ENCODE measurements around the gene SLC5A2.
A peak's percentile ranks its signal among the peaks of the same experiment; 100 is the strongest.

SLC5A2 gene

GRCh38 chr16:31486045-31486444 is 3.1 kb downstream of the SLC5A2 start:
- no peak for TF ChIP-seq YY1 (IDR thresholded peaks at IDR 0.05; ENCODE audit: insufficient read depth, insufficient read length)
- TF ChIP-seq SUZ12 (IDR thresholded peaks at IDR 0.05; ENCODE audit: extremely low read depth, insufficient read depth, insufficient read length) = no peak
- TF ChIP-seq ZNF274 (IDR thresholded peaks at IDR 0.05; ENCODE audit: low read depth, low read length) = no peak
- DNase-seq (ENCODE audit: low read depth, low spot score) = no peak
- Histone ChIP-seq H3K9me3 (ENCODE audit: insufficient read depth, low read length) (no peaks in the 10 kb centered on the region), H3K4me3 (ENCODE audit: insufficient read length, low read depth) (no peak overlapping the region), H3K4me1 (ENCODE audit: insufficient read depth, insufficient read length) (peaks cover 11% of the 10 kb centered on the region), H3K36me3 (ENCODE audit: insufficient read depth, insufficient read length, low read length) (peaks cover 18% of the 10 kb centered on the region), H3K27me3 (ENCODE audit: insufficient read depth, insufficient read length) (peaks cover 55% of the 10 kb centered on the region), H3K9ac (ENCODE audit: insufficient read length, low read depth) (no peak overlapping the region)

GRCh38 chr16:31487071-31487719 is 4.3 kb downstream of the SLC5A2 start:
- Histone ChIP-seq H3K9ac (ENCODE audit: insufficient read length, low read depth) (peak overlapping the region; percentile 74), H3K4me1 (ENCODE audit: insufficient read depth, insufficient read length) (peaks cover 11% of the 10 kb centered on the region), H3K36me3 (ENCODE audit: insufficient read depth, insufficient read length, low read length) (peaks cover 27% of the 10 kb centered on the region), H3K27me3 (ENCODE audit: insufficient read depth, insufficient read length) (peaks cover 47% of the 10 kb centered on the region), H3K4me3 (ENCODE audit: insufficient read length, low read depth) (peak overlapping the region; percentile 72), H3K9me3 (ENCODE audit: insufficient read depth, low read length) (no peaks in the 10 kb centered on the region)
- TF ChIP-seq ZNF274 (IDR thresholded peaks at IDR 0.05; ENCODE audit: low read depth, low read length) = no peak
- TF ChIP-seq SUZ12 (IDR thresholded peaks at IDR 0.05; ENCODE audit: extremely low read depth, insufficient read depth, insufficient read length) = no peak
- no peak for TF ChIP-seq YY1 (IDR thresholded peaks at IDR 0.05; ENCODE audit: insufficient read depth, insufficient read length)
- DNase-seq (ENCODE audit: low read depth, low spot score) = no peak

GRCh38 chr16:31487720-31488467 is 5.0 kb downstream of the SLC5A2 start:
- Histone ChIP-seq H3K4me3 (ENCODE audit: insufficient read length, low read depth) (peak overlapping the region; percentile 72), H3K36me3 (ENCODE audit: insufficient read depth, insufficient read length, low read length) (peaks cover 34% of the 10 kb centered on the region), H3K9ac (ENCODE audit: insufficient read length, low read depth) (peak overlapping the region; percentile 74), H3K9me3 (ENCODE audit: insufficient read depth, low read length) (no peaks in the 10 kb centered on the region), H3K27me3 (ENCODE audit: insufficient read depth, insufficient read length) (peaks cover 40% of the 10 kb centered on the region), H3K4me1 (ENCODE audit: insufficient read depth, insufficient read length) (peaks cover 11% of the 10 kb centered on the region)
- no peak for TF ChIP-seq SUZ12 (IDR thresholded peaks at IDR 0.05; ENCODE audit: extremely low read depth, insufficient read depth, insufficient read length)
- TF ChIP-seq YY1 (IDR thresholded peaks at IDR 0.05; ENCODE audit: insufficient read depth, insufficient read length) = no peak
- no peak for TF ChIP-seq ZNF274 (IDR thresholded peaks at IDR 0.05; ENCODE audit: low read depth, low read length)
- DNase-seq (ENCODE audit: low read depth, low spot score) = no peak

DNA sequence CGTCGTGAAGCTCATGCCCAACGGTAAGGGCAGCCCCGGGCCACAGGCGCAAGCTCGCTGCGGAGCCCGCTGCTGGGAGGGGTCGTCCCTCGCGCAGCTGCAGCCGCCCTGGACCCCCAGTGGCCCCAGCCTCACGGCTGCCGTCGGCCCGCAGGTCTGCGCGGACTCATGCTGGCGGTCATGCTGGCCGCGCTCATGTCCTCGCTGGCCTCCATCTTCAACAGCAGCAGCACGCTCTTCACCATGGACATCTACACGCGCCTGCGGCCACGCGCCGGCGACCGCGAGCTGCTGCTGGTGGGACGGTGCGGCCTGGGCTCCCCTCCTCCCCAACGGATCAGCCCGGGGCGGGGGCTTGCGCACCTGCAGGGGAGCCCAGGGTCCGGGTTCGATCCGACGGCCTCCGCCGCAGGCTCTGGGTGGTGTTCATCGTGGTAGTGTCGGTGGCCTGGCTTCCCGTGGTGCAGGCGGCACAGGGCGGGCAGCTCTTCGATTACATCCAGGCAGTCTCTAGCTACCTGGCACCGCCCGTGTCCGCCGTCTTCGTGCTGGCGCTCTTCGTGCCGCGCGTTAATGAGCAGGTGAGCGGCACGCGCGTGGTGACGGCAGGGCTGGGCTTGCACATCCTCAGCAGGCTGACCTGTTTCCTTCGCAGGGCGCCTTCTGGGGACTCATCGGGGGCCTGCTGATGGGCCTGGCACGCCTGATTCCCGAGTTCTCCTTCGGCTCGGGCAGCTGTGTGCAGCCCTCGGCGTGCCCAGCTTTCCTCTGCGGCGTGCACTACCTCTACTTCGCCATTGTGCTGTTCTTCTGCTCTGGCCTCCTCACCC is 5.8 kb downstream of the SLC5A2 start:
- TF ChIP-seq ZNF274 (IDR thresholded peaks at IDR 0.05; ENCODE audit: low read depth, low read length) = no peak
- no peak for TF ChIP-seq YY1 (IDR thresholded peaks at IDR 0.05; ENCODE audit: insufficient read depth, insufficient read length)
- TF ChIP-seq SUZ12 (IDR thresholded peaks at IDR 0.05; ENCODE audit: extremely low read depth, insufficient read depth, insufficient read length) = no peak
- H3K9me3 ChIP-seq (ENCODE audit: insufficient read depth, low read length) = no peaks in the 10 kb centered on the region
- peaks cover 36% of the 10 kb centered on the region for H3K27me3 ChIP-seq (ENCODE audit: insufficient read depth, insufficient read length)
- H3K4me1 ChIP-seq (ENCODE audit: insufficient read depth, insufficient read length) = peaks cover 11% of the 10 kb centered on the region
- no peak overlapping the region for H3K9ac ChIP-seq (ENCODE audit: insufficient read length, low read depth)
- DNase-seq (ENCODE audit: low read depth, low spot score) = no peak
- no peak overlapping the region for H3K4me3 ChIP-seq (ENCODE audit: insufficient read length, low read depth)
- peaks cover 42% of the 10 kb centered on the region for H3K36me3 ChIP-seq (ENCODE audit: insufficient read depth, insufficient read length, low read length)

DNA sequence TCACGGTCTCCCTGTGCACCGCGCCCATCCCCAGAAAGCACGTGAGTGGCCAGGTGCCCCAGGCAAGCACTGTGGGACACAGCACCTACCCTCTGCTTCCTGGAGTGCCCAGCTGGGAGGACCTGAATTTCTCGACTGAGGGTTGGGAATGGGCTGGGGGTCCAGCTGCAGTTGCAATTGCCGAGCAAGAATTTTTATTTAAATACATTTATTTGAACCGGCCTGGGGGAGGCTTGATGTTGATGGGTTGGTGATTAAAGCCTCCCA is 6.3 kb downstream of the SLC5A2 start:
- H3K36me3 ChIP-seq (ENCODE audit: insufficient read depth, insufficient read length, low read length) = peaks cover 44% of the 10 kb centered on the region
- no peak for TF ChIP-seq SUZ12 (IDR thresholded peaks at IDR 0.05; ENCODE audit: extremely low read depth, insufficient read depth, insufficient read length)
- TF ChIP-seq ZNF274 (IDR thresholded peaks at IDR 0.05; ENCODE audit: low read depth, low read length) = no peak
- TF ChIP-seq YY1 (IDR thresholded peaks at IDR 0.05; ENCODE audit: insufficient read depth, insufficient read length) = no peak
- H3K27me3 ChIP-seq (ENCODE audit: insufficient read depth, insufficient read length) = peaks cover 36% of the 10 kb centered on the region
- H3K4me1 ChIP-seq (ENCODE audit: insufficient read depth, insufficient read length) = peaks cover 11% of the 10 kb centered on the region
- no peaks in the 10 kb centered on the region for H3K9me3 ChIP-seq (ENCODE audit: insufficient read depth, low read length)
- no peak overlapping the region for H3K9ac ChIP-seq (ENCODE audit: insufficient read length, low read depth)
- no peak for DNase-seq (ENCODE audit: low read depth, low spot score)
- no peak overlapping the region for H3K4me3 ChIP-seq (ENCODE audit: insufficient read length, low read depth)

DNA sequence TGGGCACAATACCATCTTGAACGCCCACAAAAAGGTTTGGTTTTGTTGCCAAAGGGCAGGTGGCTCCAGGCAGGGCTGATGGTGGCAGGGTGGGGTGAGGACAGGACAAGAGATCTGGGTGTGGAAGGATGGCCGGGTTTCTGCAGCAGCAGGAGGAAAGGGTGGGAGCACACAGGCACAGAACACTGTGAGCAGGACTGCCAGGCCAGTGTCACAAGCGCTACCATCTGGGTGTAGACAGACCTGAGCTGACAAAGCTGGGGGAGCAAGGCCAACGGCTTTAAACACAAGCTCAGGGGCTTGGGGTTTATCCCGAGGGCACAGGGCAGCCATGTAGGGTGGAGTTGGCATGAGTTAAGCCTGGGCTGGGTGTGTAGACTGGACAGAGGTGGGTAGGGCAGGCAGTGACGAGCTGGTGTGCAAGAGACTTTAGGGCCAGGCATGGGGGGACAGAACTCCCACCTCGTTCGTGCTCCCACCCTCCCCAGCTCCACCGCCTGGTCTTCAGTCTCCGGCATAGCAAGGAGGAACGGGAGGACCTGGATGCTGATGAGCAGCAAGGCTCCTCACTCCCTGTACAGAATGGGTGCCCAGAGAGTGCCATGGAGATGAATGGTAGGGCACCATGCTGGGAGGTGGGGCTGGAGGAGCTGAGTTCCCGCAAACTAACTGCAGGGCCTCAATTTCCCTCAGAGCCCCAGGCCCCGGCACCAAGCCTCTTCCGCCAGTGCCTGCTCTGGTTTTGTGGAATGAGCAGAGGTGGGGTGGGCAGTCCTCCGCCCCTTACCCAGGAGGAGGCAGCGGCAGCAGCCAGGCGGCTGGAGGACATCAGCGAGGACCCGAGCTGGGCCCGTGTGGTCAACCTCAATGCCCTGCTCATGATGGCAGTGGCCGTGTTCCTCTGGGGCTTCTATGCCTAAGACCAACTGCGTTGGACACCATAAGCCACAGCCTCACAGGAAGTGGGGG is 7.0 kb downstream of the SLC5A2 start:
- H3K4me1 ChIP-seq (ENCODE audit: insufficient read depth, insufficient read length) = peaks cover 7% of the 10 kb centered on the region
- TF ChIP-seq YY1 (IDR thresholded peaks at IDR 0.05; ENCODE audit: insufficient read depth, insufficient read length) = no peak
- no peak for TF ChIP-seq ZNF274 (IDR thresholded peaks at IDR 0.05; ENCODE audit: low read depth, low read length)
- no peak for TF ChIP-seq SUZ12 (IDR thresholded peaks at IDR 0.05; ENCODE audit: extremely low read depth, insufficient read depth, insufficient read length)
- H3K9ac ChIP-seq (ENCODE audit: insufficient read length, low read depth) = no peak overlapping the region
- no peak overlapping the region for H3K4me3 ChIP-seq (ENCODE audit: insufficient read length, low read depth)
- peaks cover 44% of the 10 kb centered on the region for H3K36me3 ChIP-seq (ENCODE audit: insufficient read depth, insufficient read length, low read length)
- peaks cover 32% of the 10 kb centered on the region for H3K27me3 ChIP-seq (ENCODE audit: insufficient read depth, insufficient read length)
- DNase-seq (ENCODE audit: low read depth, low spot score) = no peak
- no peaks in the 10 kb centered on the region for H3K9me3 ChIP-seq (ENCODE audit: insufficient read depth, low read length)
